TTC549 (cell line): Measurements from ENCODE around the gene FNDC11.

Experiments used
- FAIRE-seq: peaks from 2 replicates; lab custom pipeline; 2012; peaks lifted over from hg19 to GRCh38; lab: Jason Lieb, UNC

Gene FNDC11

GRCh38 chr20:63525185-63525584 is 28.8 kb upstream of the FNDC11 start:
- no peak for FAIRE-seq

DNA sequence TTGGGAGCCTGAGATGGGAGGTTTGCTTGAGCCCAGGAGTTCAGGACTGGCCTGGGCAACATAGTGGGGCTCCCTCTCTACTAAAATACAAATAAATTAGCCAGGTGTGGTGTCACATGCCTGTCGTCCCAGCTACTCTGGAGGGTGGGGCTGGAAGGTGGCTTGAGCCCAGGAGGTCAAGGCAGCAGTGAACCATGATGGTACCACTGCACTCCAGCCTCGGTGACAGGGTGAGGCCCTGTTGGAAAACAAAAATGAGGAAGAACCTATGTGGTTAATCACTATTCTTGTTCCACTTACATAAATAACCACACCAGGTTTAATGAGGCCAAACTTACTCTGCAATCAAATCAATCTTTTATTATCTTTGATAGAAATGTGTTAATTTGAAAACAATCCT is 28.0 kb upstream of the FNDC11 start:
- FAIRE-seq, result no peak

DNA sequence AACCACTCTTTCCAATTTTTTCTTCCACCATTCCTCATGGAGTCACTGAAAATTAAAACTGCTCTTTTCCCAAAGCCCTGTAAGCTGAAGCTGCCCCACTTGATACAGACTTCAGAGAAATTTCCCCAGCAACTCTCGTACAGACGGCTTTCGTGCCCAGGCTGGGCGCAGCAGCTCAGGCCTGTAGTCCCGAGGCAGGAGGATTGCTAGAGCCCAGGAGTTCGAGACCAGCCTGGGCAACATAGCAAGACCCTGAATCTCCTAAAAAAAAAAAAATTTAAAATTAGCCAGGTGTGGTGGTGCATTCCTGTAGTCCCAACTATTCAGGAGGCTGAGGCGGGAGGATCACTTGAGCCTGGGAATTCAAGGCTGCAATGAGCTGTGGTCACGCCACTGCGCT is 26.8 kb upstream of the FNDC11 start:
- no peak for FAIRE-seq

DNA sequence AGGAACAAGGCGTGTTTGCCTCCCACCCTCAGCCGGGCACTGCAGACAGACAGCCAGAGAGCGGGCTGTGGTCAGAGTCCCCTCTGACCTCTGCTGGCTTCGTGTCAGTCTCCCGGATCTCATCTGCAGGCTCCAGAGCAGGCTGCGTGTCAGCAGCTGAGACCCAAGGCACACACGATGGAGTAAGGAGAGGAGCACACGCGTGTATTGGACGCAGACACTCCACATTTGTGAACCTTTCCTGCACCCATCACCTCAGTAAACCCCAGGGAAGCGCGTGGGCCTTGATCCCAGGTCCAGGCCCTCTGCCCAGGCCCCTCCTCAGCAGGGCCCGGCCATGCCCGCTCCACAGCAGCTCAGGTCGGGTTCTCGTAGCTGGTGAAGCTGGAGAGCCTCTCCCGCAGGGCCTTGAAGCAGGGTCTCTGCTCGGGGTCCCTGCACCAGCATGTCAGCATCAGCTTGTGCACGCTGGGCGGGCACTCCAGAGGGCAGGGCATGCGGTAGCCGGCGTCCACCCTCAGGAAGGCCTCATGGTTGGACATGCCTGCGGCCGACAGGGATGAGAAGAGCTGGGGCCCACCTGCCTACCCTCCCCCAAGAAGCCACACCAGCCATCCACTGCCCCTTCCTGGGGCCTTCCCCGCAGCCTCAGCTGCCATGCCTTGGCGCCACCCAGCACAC is 24.6 kb upstream of the FNDC11 start:
- FAIRE-seq, result no peak

GRCh38 chr20:63529861-63530787 is 23.8 kb upstream of the FNDC11 start:
- FAIRE-seq, result no peak

DNA sequence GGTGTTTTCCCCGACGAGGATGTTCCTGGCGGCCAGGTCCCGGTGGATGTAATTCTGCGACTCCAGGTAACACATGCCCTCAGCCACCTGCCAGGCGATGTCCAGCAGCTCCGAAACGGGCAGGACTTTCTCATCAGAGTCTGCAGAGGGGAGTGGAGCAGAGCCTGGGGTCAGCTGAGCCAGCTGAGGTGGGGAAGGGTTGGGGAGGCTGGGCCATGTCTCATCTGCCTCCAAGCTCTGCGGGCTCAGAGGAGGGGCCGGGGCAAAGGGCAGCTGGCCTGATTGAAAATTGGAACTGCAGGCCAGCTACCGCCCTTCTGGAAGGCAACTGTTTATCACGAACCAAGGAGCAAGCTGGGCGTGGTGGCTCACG is 23.2 kb upstream of the FNDC11 start:
- FAIRE-seq, result no peak

DNA sequence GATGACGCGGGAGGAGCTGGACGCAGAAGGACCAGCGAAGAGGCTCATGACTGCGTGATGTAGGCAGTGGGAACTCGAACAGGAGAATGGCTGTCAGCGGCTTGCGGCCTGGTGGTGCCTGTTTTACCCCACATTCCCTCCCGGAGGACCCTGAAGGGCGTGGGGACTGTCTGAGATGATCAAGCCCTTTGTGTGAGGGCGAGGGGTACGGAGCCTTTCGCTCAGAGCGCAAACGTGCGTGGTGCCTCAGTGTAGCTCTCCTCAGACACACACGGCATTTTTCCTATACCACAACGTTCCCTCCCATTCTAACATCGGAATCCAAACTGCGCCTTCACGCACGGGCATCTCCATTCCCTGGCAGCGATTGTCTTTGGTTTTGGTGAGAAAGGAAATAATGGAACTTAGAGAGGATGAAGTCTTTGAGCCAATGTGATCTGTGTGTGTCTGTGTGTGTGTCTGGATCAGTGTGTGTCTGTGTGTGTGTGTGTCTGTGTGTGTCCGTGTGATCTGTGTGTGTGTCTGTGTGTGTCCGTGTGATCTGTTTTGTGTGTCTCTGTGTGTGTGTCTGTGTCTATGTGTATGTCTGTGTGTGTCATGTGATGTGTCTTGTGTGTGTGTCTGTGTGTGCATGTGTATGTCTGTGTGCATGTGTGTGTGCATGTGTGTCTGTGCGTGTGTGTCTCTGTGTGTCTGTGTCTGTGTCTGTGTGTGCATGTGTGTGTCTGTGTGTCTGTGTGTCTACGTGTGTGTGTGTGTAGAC is 22.1 kb upstream of the FNDC11 start:
- FAIRE-seq, result no peak

DNA sequence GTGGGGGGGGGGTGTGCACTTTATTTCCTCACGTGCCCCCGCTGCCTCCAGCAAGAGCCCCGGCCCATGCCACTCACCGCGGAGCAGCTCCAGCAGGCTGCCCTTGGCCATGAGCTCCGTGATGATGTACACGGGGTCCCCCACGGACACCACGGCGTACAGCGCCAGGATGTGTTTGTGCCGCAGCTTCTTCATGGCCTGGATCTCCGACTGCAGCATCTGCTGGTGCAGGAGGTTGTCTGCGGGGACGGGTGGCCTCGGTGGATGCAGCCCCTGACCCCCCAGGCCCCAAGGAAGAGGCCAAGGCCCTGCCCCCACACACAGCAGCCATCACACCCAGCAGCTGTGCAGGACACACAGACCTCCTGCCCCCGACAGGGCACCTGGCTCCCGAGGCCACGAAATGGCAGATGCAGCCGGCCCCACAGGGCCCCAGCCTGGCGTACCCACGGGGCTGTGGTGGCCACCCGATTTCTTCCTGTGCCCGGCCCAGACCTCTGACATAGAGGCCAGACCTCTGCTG is 21.4 kb upstream of the FNDC11 start:
- FAIRE-seq, result no peak

DNA sequence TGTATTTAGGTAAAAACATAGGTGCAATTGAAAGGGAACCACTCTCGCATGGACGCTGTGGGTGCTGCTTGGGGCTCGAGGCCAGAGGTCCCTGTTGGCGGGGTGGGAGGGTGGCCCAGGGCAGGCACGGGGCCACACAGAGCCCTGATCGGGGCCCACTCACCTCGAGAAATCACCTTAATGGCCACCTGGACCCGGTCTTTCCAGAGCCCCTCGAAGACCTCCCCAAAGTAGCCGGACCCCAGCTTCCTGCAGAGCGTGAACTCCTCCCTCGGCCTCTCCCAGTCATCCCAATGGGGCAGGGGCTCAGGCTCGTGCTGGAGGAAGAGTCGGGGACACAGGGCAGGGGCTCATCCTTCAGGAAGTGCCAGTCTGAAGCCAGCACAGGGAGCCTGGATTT is 20.6 kb upstream of the FNDC11 start:
- no peak for FAIRE-seq

DNA sequence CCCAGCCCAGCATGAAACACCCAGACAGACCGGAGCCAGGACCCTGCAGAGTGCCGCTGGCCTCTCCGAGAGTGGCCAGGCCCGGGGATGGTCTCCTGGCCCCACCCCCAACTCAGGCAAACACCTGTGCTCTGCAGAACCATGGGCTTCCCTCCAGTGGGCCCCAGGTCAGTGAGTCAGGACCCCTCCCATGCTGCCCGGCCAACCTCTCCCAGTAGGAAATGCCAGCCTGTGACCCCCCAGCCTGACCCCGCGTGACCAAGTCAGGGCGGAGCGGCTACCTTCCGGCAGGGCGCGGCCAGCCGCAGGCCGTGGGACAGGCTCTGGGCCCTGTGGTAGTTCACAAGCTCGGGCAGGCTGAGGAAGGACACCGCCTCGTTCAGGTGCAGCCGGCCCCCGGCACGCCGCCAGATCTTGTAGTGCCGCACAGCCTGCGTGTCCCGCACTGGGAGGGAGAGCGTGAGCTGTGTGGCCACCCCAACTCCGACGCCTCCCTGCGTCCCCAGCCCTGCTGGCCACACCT is 20.0 kb upstream of the FNDC11 start:
- no peak for FAIRE-seq

- FAIRE-seq, result no peak
Measured at GRCh38 chr20:63534427-63534830, 19.5 kb upstream of the FNDC11 start.

DNA sequence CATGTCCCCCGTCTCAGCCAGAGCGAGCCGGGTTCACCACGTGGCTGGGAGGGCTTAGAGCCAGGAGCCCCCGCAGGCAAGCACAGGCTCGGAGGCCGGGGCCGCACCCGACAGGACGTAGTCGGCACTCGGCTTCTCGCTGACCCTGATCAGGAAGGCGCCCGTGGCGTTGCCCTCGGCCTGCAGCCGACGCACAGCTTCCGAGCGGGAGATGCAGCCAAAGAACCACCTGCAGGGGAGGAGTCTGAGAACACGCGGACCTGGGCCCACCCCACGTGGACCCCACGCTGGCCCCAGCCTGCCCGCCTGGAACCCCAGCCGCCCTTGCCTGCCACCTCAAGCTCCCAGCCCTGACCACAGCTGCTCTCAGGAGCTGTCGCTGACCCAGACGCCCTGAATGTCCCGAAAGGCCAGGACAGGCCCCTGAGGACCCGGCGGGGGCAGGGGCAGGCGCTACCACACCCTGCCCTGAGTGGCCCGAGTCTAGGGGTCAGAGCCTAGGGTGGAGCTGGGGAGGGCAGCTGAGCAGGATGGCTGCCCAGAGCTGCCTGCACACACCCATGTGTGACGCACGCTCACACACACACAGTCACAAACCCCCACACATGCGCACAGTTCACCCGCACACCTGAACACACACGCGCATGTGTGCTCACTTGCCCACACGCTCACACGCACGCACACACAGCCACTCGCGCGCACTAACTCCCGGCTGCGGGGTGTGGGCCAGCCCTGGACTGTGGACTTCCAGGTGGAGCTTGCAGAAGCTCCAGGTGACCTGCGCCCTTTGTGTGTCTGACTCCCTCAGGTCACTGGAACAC is 18.9 kb upstream of the FNDC11 start:
- no peak for FAIRE-seq

- no peak for FAIRE-seq
Measured at GRCh38 chr20:63536241-63536977, 17.6 kb upstream of the FNDC11 start.

DNA sequence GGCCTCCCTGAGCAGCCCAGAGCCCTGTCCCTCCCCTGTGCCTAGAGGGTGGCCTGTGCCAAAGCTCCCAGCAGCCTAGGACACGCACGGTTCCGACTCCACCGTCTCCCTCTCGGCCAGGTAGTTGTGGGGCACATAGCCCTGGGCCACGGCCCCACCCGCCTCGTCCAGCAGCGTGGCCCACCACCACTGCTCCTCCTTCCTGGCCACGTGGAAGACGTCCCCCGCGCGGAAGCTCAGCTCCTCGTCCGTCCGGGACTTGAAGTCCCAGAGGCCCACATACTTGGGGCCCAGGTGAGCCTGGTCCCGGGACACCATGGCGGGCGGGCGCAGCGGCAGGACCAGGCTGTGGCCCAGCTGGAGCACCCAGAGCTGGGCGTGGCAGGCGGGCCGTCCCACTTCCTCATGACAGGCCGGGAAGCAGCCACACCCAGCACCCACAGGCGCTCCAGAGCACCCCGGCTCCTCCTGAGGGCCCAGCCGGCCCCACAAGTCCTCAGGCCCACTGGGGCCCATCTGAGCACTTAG is 16.9 kb upstream of the FNDC11 start, which contains the start of gene PTK6:
TSS of gene PTK6 (minus strand) at position 380 of the 528 bp plus-strand sequence. CDS start at position 318, 62 bp downstream.
- no peak for FAIRE-seq

- FAIRE-seq, result no peak
Measured at GRCh38 chr20:63537525-63538203, 16.3 kb upstream of the FNDC11 start.

GRCh38 chr20:63538204-63539091 is 15.5 kb upstream of the FNDC11 start:
- FAIRE-seq, result no peak

DNA sequence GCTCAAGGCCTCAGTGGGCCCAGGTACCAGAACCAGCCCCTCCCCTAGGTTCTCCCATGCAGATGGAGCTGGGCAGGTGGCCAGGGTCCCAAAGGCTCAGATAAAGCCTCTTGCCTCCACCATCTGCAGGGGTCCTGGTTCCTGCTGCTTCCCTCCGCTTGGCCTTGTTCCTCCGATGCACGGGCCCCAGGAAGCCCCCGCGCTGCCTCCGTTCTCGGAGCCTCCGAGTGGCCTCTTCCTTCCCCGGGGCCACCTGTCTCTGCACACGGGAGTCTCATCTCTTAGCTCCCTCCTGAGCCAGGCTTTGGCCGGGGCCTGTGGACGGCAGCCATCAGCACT is 14.9 kb upstream of the FNDC11 start:
- no peak for FAIRE-seq

- FAIRE-seq, result no peak
Measured at GRCh38 chr20:63539441-63540370, 14.3 kb upstream of the FNDC11 start.
